SK-N-MC (cell line): ENCODE measurements around the gene RNPC3.

ENCODE experiments used
- EZH2 ChIP-seq: fragments of 200-600 bp; sonication (generic); IDR thresholded peaks from one replicate; pipeline ENCODE4 v1.6.1; 2017; ENCODE audit warnings: antibody characterized with exemption
- FOXP2 ChIP-seq: optimal IDR thresholded peaks from 2 replicates; pipeline ENCODE3; 2011; ENCODE audit warnings: mild to moderate bottlenecking, moderate library complexity; ENCODE audit not compliant: insufficient read depth; ENCODE audit errors: extremely low read length, control extremely low read depth
- POLR2AphosphoS5 ChIP-seq: IDR thresholded peaks from 2 replicates; pipeline ENCODE4 v1.6.1; 2012; ENCODE audit warnings: mild to moderate bottlenecking, low read depth, low read length, borderline replicate concordance

- TF ChIP-seq POLR2AphosphoS5: no peak
- no peak for TF ChIP-seq EZH2
- no peak for TF ChIP-seq FOXP2
Measured at GRCh38 chr1:103516693-103517092, 8.8 kb upstream of the RNPC3 start.
